H1 (cell line): ENCODE measurements around the gene PIK3C2G. TPM values are rescaled to one million over a fixed set of nuclear protein-coding genes. Genes with fewer than 3 reads are reported as not detected.

Source experiments
- BCL11A ChIP-seq, 2 experiments: IDR thresholded peaks; one replicate each; pipeline ENCODE4 v1.6.1; 2011; ENCODE audit warnings: low read depth in 2 of 2, low read length in 2 of 2, mild to moderate bottlenecking in 2 of 2
- HDAC6 ChIP-seq: IDR thresholded peaks from one replicate; pipeline ENCODE4 v1.7.1; 2012; ENCODE audit warnings: low read depth, mild to moderate bottlenecking, inconsistent platforms, low read length, moderate library complexity
- KDM4A ChIP-seq: IDR thresholded peaks from one replicate; pipeline ENCODE4 v1.7.1; 2012; ENCODE audit warnings: low read depth, mild to moderate bottlenecking, moderate library complexity, low read length, inconsistent platforms; ENCODE audit not compliant: severe bottlenecking
- polyA plus RNA-seq, 7 experiments: library from polyadenylated mRNA; depleted of rRNA in 3 of 7; stranded (reverse) in 5 of 7; unstranded in 2 of 7; fragments of >200 nt in 5 of 7; fragments of 200-250 nt in 2 of 7; gene quantifications; 1 replicate in 5 of 7; 2 replicates in 1 of 7; 4 replicates in 1 of 7; pipeline versions ENCODE4 v1.2.1 to v1.2.3, GENCODE V29; 2011 to 2013; ENCODE audit warnings: missing spikeins in 2 of 7, mixed read lengths in 2 of 7
- total RNA-seq: library from RNA; stranded (reverse); fragmentation: NEBNext Ultra II Directional; extraction: Animal tissue kit (Norgen Biotek cat#: 25700); gene quantifications from 2 replicates; pipeline ENCODE4 v1.2.1, GENCODE V29; 2021

The PIK3C2G gene
- total and polyA plus RNA-seq, 2 of the 8 experiments (the other 6 are each of a cell fraction or from before 2014, with no cell fraction given), result not detected

DNA sequence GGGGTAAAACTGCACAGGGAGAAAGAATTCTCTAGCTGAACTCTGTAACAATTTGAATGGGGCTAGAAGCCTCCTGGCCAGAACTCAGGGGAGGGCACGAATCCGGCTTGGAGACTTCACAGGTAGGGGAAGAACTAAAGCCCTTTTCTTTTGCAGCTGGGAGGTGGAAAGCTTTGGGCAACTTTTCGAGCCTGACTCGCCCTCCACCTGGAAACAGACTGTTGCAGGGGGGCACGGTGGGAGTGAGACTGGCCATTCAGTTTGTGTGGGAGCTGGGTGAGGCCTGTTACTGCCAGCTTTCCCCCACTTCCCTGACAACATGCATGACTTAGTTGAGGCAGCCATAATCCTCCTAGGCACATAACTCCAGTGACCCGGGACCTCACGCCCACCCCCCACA is 340.6 kb downstream of the PIK3C2G start (continued):
- no peak for TF ChIP-seq KDM4A
- TF ChIP-seq BCL11A (IDR thresholded peaks at IDR 0.05; ENCODE audit: low read depth in 2 of 2, low read length in 2 of 2), result no peak
- no peak for TF ChIP-seq HDAC6
